ENCODE measurements around the gene CXCR6.

GRCh38 chr3:45949432-45949831 lies 6.2 kb downstream of the CXCR6 start:
- TF ChIP-seq MAX (IDR thresholded peaks at IDR 0.05; ENCODE audit: low read depth) (no peak), SIN3A (IDR thresholded peaks at IDR 0.05; ENCODE audit: borderline replicate concordance, low read depth, low read length) (no peak), EZH2phosphoT487 (IDR thresholded peaks at IDR 0.05; ENCODE audit: borderline replicate concordance, low read depth) (no peak), RCOR1 (IDR thresholded peaks at IDR 0.05; ENCODE audit: low read length) (no peak), JUND (IDR thresholded peaks at IDR 0.05) (no peak)
- TF ChIP-seq, protein P1, sequence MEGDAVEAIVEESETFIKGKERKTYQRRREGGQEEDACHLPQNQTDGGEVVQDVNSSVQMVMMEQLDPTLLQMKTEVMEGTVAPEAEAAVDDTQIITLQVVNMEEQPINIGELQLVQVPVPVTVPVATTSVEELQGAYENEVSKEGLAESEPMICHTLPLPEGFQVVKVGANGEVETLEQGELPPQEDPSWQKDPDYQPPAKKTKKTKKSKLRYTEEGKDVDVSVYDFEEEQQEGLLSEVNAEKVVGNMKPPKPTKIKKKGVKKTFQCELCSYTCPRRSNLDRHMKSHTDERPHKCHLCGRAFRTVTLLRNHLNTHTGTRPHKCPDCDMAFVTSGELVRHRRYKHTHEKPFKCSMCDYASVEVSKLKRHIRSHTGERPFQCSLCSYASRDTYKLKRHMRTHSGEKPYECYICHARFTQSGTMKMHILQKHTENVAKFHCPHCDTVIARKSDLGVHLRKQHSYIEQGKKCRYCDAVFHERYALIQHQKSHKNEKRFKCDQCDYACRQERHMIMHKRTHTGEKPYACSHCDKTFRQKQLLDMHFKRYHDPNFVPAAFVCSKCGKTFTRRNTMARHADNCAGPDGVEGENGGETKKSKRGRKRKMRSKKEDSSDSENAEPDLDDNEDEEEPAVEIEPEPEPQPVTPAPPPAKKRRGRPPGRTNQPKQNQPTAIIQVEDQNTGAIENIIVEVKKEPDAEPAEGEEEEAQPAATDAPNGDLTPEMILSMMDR (IDR thresholded peaks at IDR 0.05) = no peak

All from SK-N-SH (cell line).